WTC11 (cell line): Measurements from ENCODE around the gene GABRB3.

Experiments
- FOXK1 ChIP-seq: sonication (generic); formaldehyde crosslinking; IDR thresholded peaks from 2 replicates; pipeline ENCODE4 v1.8.0; 2022; ENCODE audit warnings: mild to moderate bottlenecking, moderate library complexity, missing genetic modification reagents
- FOXP1 ChIP-seq: sonication (generic); formaldehyde crosslinking; IDR thresholded peaks from 2 replicates; pipeline ENCODE4 v1.8.0; 2022; ENCODE audit warnings: missing genetic modification reagents, mild to moderate bottlenecking, moderate library complexity, borderline replicate concordance
- NR1H2 ChIP-seq: sonication (generic); formaldehyde crosslinking; IDR thresholded peaks from 2 replicates; pipeline ENCODE4 v1.9.0; 2021; ENCODE audit warnings: mild to moderate bottlenecking, moderate library complexity, missing genetic modification reagents
- NR2C2 ChIP-seq: sonication (generic); formaldehyde crosslinking; IDR thresholded peaks from 2 replicates; pipeline ENCODE4 v1.8.0; 2022; ENCODE audit warnings: mild to moderate bottlenecking, missing genetic modification reagents
- NR3C1 ChIP-seq: sonication (generic); formaldehyde crosslinking; conservative IDR thresholded peaks from 2 replicates; pipeline ENCODE4 v1.8.1; 2023; ENCODE audit warnings: low read depth, mild to moderate bottlenecking, missing genetic modification reagents
- TCF7 ChIP-seq: sonication (generic); formaldehyde crosslinking; IDR thresholded peaks from 2 replicates; pipeline ENCODE4 v1.8.0; 2022; ENCODE audit warnings: mild to moderate bottlenecking, low read depth, missing genetic modification reagents, moderate library complexity
- ZNF138 ChIP-seq: sonication (generic); formaldehyde crosslinking; conservative IDR thresholded peaks from 2 replicates; pipeline ENCODE4 v1.8.1; 2022; ENCODE audit warnings: mild to moderate bottlenecking, moderate library complexity, missing genetic modification reagents
- TF ChIP-seq, protein P1 (sequence below): fragments of 200-600 bp; IDR thresholded peaks from 2 replicates; pipeline ENCODE4 v1.8.0; 2022; ENCODE audit warnings: antibody characterized with exemption
- TF ChIP-seq, protein P2 (sequence below): sonication (generic); formaldehyde crosslinking; IDR thresholded peaks from 2 replicates; pipeline ENCODE4 v1.8.0; 2022; ENCODE audit warnings: mild to moderate bottlenecking, missing genetic modification reagents
- TF ChIP-seq, protein P3 (sequence below): sonication (generic); formaldehyde crosslinking; IDR thresholded peaks from 2 replicates; pipeline ENCODE4 v1.8.1; 2022; ENCODE audit warnings: low read depth, mild to moderate bottlenecking, moderate library complexity, missing genetic modification reagents, borderline replicate concordance
- TF ChIP-seq, protein P4 (sequence below): sonication (generic); formaldehyde crosslinking; IDR thresholded peaks from 2 replicates; pipeline ENCODE4 v1.8.1; 2022; ENCODE audit warnings: low read depth, missing genetic modification reagents, borderline replicate concordance
- TF ChIP-seq, protein P5 (sequence below): sonication (generic); formaldehyde crosslinking; conservative IDR thresholded peaks from 2 replicates; pipeline ENCODE4 v1.8.1; 2022; ENCODE audit warnings: mild to moderate bottlenecking, missing genetic modification reagents

DNA sequence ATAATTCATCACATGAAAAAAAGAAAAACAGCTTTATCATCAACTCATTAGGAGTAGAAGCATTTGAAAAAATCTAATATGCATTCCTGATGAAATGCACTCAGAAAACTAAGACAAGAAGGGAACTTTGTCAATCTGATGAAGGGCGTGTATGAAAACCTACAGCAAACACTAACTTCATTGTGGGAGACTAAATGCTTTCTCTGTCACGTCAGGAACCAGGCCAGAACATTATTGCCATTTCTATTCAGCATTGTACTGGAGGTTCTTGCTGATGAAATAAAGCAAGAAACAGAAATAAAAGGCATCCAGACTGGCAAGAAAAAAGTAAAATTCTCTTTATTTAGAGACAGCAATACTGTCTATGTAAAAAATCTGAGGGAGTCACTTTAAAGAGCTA, 235.2 kb downstream of the GABRB3 start:
- TF ChIP-seq, protein P1, sequence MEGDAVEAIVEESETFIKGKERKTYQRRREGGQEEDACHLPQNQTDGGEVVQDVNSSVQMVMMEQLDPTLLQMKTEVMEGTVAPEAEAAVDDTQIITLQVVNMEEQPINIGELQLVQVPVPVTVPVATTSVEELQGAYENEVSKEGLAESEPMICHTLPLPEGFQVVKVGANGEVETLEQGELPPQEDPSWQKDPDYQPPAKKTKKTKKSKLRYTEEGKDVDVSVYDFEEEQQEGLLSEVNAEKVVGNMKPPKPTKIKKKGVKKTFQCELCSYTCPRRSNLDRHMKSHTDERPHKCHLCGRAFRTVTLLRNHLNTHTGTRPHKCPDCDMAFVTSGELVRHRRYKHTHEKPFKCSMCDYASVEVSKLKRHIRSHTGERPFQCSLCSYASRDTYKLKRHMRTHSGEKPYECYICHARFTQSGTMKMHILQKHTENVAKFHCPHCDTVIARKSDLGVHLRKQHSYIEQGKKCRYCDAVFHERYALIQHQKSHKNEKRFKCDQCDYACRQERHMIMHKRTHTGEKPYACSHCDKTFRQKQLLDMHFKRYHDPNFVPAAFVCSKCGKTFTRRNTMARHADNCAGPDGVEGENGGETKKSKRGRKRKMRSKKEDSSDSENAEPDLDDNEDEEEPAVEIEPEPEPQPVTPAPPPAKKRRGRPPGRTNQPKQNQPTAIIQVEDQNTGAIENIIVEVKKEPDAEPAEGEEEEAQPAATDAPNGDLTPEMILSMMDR, result no peak
- no peak for TF ChIP-seq FOXK1 (CRISPR knock-in tag)
- TF ChIP-seq TCF7 (CRISPR knock-in tag), result no peak
- no peak for TF ChIP-seq NR2C2 (CRISPR knock-in tag)
- TF ChIP-seq, protein P2, sequence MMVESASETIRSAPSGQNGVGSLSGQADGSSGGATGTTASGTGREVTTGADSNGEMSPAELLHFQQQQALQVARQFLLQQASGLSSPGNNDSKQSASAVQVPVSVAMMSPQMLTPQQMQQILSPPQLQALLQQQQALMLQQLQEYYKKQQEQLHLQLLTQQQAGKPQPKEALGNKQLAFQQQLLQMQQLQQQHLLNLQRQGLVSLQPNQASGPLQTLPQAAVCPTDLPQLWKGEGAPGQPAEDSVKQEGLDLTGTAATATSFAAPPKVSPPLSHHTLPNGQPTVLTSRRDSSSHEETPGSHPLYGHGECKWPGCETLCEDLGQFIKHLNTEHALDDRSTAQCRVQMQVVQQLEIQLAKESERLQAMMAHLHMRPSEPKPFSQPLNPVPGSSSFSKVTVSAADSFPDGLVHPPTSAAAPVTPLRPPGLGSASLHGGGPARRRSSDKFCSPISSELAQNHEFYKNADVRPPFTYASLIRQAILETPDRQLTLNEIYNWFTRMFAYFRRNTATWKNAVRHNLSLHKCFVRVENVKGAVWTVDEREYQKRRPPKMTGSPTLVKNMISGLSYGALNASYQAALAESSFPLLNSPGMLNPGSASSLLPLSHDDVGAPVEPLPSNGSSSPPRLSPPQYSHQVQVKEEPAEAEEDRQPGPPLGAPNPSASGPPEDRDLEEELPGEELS (CRISPR knock-in tag), result no peak
- no peak for TF ChIP-seq NR3C1 (CRISPR knock-in tag)
- TF ChIP-seq NR1H2 (CRISPR knock-in tag), result no peak
- no peak for TF ChIP-seq FOXP1 (CRISPR knock-in tag)
- TF ChIP-seq, protein P3, sequence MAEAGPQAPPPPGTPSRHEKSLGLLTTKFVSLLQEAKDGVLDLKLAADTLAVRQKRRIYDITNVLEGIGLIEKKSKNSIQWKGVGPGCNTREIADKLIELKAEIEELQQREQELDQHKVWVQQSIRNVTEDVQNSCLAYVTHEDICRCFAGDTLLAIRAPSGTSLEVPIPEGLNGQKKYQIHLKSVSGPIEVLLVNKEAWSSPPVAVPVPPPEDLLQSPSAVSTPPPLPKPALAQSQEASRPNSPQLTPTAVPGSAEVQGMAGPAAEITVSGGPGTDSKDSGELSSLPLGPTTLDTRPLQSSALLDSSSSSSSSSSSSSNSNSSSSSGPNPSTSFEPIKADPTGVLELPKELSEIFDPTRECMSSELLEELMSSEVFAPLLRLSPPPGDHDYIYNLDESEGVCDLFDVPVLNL, result no peak
- TF ChIP-seq, protein P4, sequence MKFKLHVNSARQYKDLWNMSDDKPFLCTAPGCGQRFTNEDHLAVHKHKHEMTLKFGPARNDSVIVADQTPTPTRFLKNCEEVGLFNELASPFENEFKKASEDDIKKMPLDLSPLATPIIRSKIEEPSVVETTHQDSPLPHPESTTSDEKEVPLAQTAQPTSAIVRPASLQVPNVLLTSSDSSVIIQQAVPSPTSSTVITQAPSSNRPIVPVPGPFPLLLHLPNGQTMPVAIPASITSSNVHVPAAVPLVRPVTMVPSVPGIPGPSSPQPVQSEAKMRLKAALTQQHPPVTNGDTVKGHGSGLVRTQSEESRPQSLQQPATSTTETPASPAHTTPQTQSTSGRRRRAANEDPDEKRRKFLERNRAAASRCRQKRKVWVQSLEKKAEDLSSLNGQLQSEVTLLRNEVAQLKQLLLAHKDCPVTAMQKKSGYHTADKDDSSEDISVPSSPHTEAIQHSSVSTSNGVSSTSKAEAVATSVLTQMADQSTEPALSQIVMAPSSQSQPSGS (CRISPR knock-in tag), result no peak
- TF ChIP-seq ZNF138 (CRISPR knock-in tag), result no peak
- TF ChIP-seq, protein P5, sequence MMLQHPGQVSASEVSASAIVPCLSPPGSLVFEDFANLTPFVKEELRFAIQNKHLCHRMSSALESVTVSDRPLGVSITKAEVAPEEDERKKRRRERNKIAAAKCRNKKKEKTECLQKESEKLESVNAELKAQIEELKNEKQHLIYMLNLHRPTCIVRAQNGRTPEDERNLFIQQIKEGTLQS (CRISPR knock-in tag), result no peak
